Bronchial epithelial cell (primary cell): Measurements from ENCODE around the gene ATE1. TPM values are rescaled to one million over a fixed set of nuclear protein-coding genes. Genes with fewer than 3 reads are reported as not detected.

Source experiments
- DNase-seq: peaks from one replicate; pipeline ENCODE4 v3.0.0-alpha.2; 2010; ENCODE audit warnings: low read depth
- FAIRE-seq: peaks from 2 replicates; lab custom pipeline; 2011; peaks lifted over from hg19 to GRCh38; lab: Jason Lieb, UNC
- H3K27me3 ChIP-seq: 2 replicates; pipeline ENCODE4 v1.5.1; 2011; ENCODE audit warnings: low read length; ENCODE audit not compliant: control insufficient read depth, insufficient read depth
- H3K36me3 ChIP-seq: 2 replicates; pipeline ENCODE4 v1.5.1; 2011; ENCODE audit warnings: low read length; ENCODE audit not compliant: control insufficient read depth, insufficient read depth
- H3K4me3 ChIP-seq: 2 replicates; pipeline ENCODE4 v1.5.1; 2011; ENCODE audit warnings: mild to moderate bottlenecking, low read depth, low read length, control low read depth
- CTCF ChIP-seq: IDR thresholded peaks from 2 replicates; pipeline ENCODE4 v1.5.1; 2011; ENCODE audit warnings: mild to moderate bottlenecking, moderate library complexity, low read length, control low read depth, inconsistent platforms; ENCODE audit not compliant: insufficient read depth, severe bottlenecking
- total RNA-seq: library from RNA; depleted of rRNA; stranded (reverse); fragments of >200 nt; gene quantifications from 2 replicates; pipeline ENCODE4 v1.2.1, GENCODE V29; 2014

ATE1 gene
- total RNA-seq, 1 donor from 2014 or later, result 17.9 TPM

GRCh38 chr10:121774404-121774803, 153.4 kb downstream of the ATE1 start:
- H3K4me3 ChIP-seq, result no peak overlapping the region
- FAIRE-seq, result no peak
- peak; percentile 57 for DNase-seq
- H3K36me3 ChIP-seq, result no peaks in the 10 kb centered on the region
- no peak for TF ChIP-seq CTCF
- no peaks in the 10 kb centered on the region for H3K27me3 ChIP-seq

- DNase-seq, result no peak
- Histone ChIP-seq H3K27me3 (no peaks in the 10 kb centered on the region), H3K36me3 (no peaks in the 10 kb centered on the region), H3K4me3 (no peak overlapping the region)
- no peak for FAIRE-seq
- no peak for TF ChIP-seq CTCF
Observed at GRCh38 chr10:121772884-121773283, 154.9 kb downstream of the ATE1 start.

GRCh38 chr10:121772406-121772805, 155.4 kb downstream of the ATE1 start:
- no peak overlapping the region for H3K4me3 ChIP-seq
- H3K27me3 ChIP-seq, result no peaks in the 10 kb centered on the region
- no peak for FAIRE-seq
- no peaks in the 10 kb centered on the region for H3K36me3 ChIP-seq
- no peak for DNase-seq
- no peak for TF ChIP-seq CTCF

- no peak for DNase-seq
- no peak for FAIRE-seq
- TF ChIP-seq CTCF, result no peak
- Histone ChIP-seq H3K36me3 (no peaks in the 10 kb centered on the region), H3K4me3 (no peak overlapping the region), H3K27me3 (no peaks in the 10 kb centered on the region)
Observed at GRCh38 chr10:121771966-121772365, 155.9 kb downstream of the ATE1 start.

- H3K4me3 ChIP-seq, result no peak overlapping the region
- no peaks in the 10 kb centered on the region for H3K36me3 ChIP-seq
- no peak for TF ChIP-seq CTCF
- H3K27me3 ChIP-seq, result no peaks in the 10 kb centered on the region
- no peak for FAIRE-seq
- DNase-seq, result no peak
Observed at GRCh38 chr10:121766426-121766825, 161.4 kb downstream of the ATE1 start.

GRCh38 chr10:121765204-121765603, 162.6 kb downstream of the ATE1 start:
- no peak overlapping the region for H3K4me3 ChIP-seq
- no peaks in the 10 kb centered on the region for H3K36me3 ChIP-seq
- FAIRE-seq (no peak), DNase-seq (no peak)
- no peaks in the 10 kb centered on the region for H3K27me3 ChIP-seq
- no peak for TF ChIP-seq CTCF
